Lower leg skin (tissue), 4 donors: Measurements from ENCODE around the gene CCDC116. TPM values are rescaled to one million over a fixed set of nuclear protein-coding genes. Genes with fewer than 3 reads are reported as not detected.

ENCODE experiments used
- DNase-seq, 2 donors: peaks; one replicate each; pipeline ENCODE4 v3.0.0-alpha.2; 2019; ENCODE audit warnings: low spot score in 2 of 2
- H3K4me3 ChIP-seq: fragments of 200-600 bp; sonication (generic); 2 replicates; pipeline ENCODE4 v1.5.1; 2017; ENCODE audit warnings: mild to moderate bottlenecking, low read depth; ENCODE audit not compliant: poor library complexity, severe bottlenecking
- CTCF ChIP-seq, 3 donors: fragments of 450-650 bp; IDR thresholded peaks; one replicate each; pipeline ENCODE4 v1.5.1; 2016; ENCODE audit warnings: antibody characterized with exemption in 3 of 3, mild to moderate bottlenecking in 3 of 3, moderate library complexity in 2 of 3
- POLR2A ChIP-seq, 2 donors: fragments of 450-650 bp; IDR thresholded peaks; one replicate each; pipeline ENCODE4 v1.6.1; 2016 to 2017; ENCODE audit warnings: antibody characterized with exemption in 2 of 2, mild to moderate bottlenecking in 1 of 2, moderate library complexity in 1 of 2
- WGBS, 2 donors: methylation state at CpG; one replicate each; pipeline ENCODE4 v1.1.5; 2018; 5-methylcytosine and 5-hydroxymethylcytosine counted together
- intact Hi-C: fragments of 100-400 bp; cut with DNase I; formaldehyde crosslinking; loops from one replicate; pipeline ENCODE4 v1.15.0; 2023; ENCODE audit warnings: low total_unique reads
- total RNA-seq, 4 donors: library from RNA; depleted of rRNA; stranded (reverse); fragments of >200 nt; gene quantifications; one replicate each; pipeline ENCODE4 v1.1.0, GENCODE V29; 2016

Gene CCDC116
- total RNA-seq, 4 donors from 2014 or later, result 0.23 to 0.49 TPM; not detected in 2

GRCh38 chr22:21652547-21653545 is 20.3 kb downstream of the CCDC116 start:
- TF ChIP-seq POLR2A (IDR thresholded peaks at IDR 0.05), result no peak
- TF ChIP-seq CTCF (IDR thresholded peaks at IDR 0.05), result no peak
- peak overlapping the region; percentile 34 for H3K4me3 ChIP-seq
- no peak for DNase-seq
- intact Hi-C loops, result loop anchor here (1.0 kb wide), 1 partner anchor 27 kb away; no protein-coding TSS in a partner anchor
- WGBS, 2 donors, result 31 to 32% methylated on average over 23 to 35 of the region's 40 CpGs

- H3K4me3 ChIP-seq, result no peak overlapping the region
- TF ChIP-seq CTCF (IDR thresholded peaks at IDR 0.05) (no peak), POLR2A (IDR thresholded peaks at IDR 0.05) (no peak)
- intact Hi-C loops, result no loop called here
- WGBS, 2 donors, result 37 to 44% methylated on average over 17 of the region's 17 CpGs
- DNase-seq, result no peak
Observed at GRCh38 chr22:21657020-21657359, 24.4 kb downstream of the CCDC116 start.

GRCh38 chr22:21657360-21658032 is 24.9 kb downstream of the CCDC116 start:
- TF ChIP-seq CTCF (IDR thresholded peaks at IDR 0.05) (no peak), POLR2A (IDR thresholded peaks at IDR 0.05) (no peak)
- peak overlapping the region; percentile 24 for H3K4me3 ChIP-seq
- intact Hi-C loops, result no loop called here
- peak; percentile 36 to 92 for DNase-seq
- 1 to 2% methylated on average over 13 to 52 of the region's 79 CpGs for WGBS, 2 donors

GRCh38 chr22:21659864-21660525 is 27.4 kb downstream of the CCDC116 start:
- no peak for DNase-seq
- WGBS, 2 donors, result 81 to 85% methylated on average over 7 of the region's 7 CpGs
- H3K4me3 ChIP-seq, result no peak overlapping the region
- TF ChIP-seq POLR2A (IDR thresholded peaks at IDR 0.05) (no peak), CTCF (IDR thresholded peaks at IDR 0.05) (no peak)
- intact Hi-C loops, result no loop called here

- intact Hi-C loops, result no loop called here
- WGBS, 2 donors, result 85 to 91% methylated on average over 7 of the region's 7 CpGs
- H3K4me3 ChIP-seq, result no peak overlapping the region
- DNase-seq, result no peak
- TF ChIP-seq POLR2A (IDR thresholded peaks at IDR 0.05), result no peak
- no peak for TF ChIP-seq CTCF (IDR thresholded peaks at IDR 0.05)
Observed at GRCh38 chr22:21660904-21661303, 28.3 kb downstream of the CCDC116 start.
